GM18505 (cell line): ENCODE results near the gene PSMD9.

Source experiments
- ATAC-seq: cut with Tn5 transposase; IDR thresholded peaks from one replicate; pipeline ENCODE4 v1.9.1; 2021; ENCODE audit not compliant: unreplicated experiment
- POLR2A ChIP-seq: IDR thresholded peaks from 4 replicates; pipeline ENCODE4 v1.6.1; 2011; ENCODE audit warnings: borderline replicate concordance; ENCODE audit not compliant: insufficient read depth, insufficient read length; ENCODE audit errors: extremely low read depth

PSMD9 gene

DNA sequence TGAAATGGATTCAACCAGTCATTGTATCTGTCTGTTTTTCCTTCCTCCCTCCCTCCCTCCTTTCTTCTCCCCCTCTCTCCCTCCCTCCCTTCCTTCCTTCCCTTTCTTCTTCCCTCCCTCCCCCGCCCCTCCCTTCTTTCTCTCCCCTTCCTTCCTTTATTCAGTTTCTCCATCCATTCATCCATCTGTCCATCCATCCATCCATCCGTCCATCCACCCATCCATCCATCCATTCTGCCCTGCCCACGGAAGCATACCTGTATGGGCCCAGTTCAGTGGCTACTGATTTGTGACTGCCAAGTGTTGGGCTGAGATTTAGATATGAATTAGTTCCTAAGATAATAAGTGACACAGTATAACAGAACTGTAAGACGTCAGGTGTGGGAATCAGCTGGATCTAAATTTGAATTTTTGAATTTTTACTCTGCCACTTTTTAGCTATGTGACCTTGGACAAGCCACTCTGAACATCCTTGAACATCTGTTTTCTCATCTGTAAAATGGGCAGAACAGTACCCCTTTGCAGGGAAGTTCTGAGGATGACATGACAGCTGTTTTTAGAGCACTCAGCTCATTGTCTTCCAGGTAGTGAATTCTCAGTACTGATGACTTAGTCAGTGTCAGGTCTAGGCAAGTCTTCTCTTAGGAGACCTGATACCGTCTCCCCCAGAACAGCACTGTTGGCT is 72.7 kb downstream of the PSMD9 start:
- no peak for TF ChIP-seq POLR2A
- ATAC-seq: no peak

DNA sequence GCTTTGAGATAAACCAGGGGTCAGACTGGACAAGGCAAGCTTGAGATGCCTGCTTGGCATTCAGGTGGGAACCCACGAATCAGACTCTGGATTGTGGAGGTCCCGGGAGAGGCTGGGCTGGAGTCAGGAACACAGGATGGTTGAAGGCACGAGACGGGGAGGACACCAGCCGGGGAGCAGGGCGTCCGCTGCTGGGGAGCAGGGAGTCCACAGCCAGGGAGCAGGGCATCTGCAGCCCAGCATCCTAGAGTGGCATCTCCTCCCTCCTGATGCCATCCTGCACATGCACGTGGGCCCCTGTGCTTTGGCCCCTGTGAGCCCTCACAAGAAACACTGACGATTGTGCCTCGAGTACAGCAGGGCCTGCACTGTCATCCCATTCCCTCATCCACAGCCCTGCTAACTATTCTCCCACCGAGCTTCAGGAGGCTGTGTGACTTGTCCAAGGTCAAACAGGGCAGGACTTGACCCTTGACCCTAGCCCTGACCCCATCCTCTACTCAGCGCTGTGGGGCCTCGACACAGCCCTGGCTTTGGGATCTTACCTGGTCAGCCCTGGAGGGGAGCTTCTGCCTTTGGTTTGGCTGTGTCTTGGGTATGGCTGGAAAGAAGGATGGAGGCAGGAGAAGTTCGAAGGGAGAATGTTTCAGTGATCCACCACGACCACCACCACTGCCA is 74.9 kb downstream of the PSMD9 start:
- no peak for ATAC-seq
- TF ChIP-seq POLR2A: no peak

DNA sequence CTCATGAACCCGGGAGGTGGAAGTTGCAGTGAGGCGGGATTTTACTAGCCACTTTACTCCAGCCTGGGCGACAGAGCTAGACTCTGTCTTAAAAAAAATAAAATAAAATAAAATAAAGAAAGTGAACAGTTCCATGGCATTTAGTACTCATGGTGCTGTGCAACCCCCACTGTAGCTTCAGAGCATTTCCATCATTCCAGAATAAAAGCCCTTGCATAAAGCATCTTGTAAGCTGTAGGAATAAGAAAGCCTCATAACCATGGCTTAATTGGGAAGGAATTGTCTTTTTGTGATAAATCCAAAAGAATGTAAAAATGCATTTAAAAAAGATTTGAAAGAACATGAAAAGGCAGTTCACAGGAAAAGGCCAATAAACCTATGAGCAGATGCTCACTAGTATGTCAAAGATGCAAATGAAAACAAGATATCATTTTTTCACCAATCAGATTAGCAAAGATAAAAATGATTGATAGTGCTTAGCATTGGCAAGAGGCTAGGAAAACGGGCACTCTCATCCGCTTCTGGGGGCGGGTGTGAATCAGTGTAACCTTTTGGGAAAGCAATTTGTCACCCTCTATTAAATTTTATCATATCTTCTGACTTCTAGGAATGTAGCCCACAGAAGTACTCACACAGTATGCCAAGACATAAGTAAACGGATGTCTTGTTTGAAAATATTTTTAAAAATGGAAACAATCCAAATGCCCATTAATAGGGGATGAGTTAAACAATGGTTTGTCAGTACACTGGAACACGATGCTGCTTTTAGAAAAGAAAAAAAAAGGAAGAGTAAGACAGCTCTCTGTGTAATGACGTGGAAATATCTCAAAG is 76.4 kb downstream of the PSMD9 start:
- ATAC-seq: no peak
- TF ChIP-seq POLR2A: no peak

DNA sequence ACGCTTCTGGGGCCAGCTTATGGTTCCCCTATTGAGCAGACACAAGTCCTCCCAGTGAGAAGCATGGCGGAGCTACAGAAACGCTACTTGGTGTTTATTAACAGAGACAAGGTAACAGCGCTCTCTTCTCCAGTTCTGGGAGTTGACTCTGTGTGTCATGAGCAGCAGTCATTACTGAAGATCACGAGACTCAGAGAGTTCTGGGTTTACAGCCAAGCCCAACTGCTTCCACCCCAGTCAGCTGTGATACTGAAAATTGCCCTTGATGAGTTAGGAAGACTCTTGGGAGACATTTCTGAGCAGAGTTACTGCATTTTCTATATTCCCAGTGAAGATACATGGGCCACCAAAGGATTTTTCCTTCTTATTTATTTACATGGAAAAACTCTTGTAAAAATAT is 78.4 kb downstream of the PSMD9 start:
- no peak for TF ChIP-seq POLR2A
- no peak for ATAC-seq
